Adipose tissue (tissue), 3 donors: ENCODE results near the gene PPP2R3C. TPM values are rescaled to one million over a fixed set of nuclear protein-coding genes. Genes with fewer than 3 reads are reported as not detected.
A peak's percentile ranks its signal among the peaks of the same experiment; 100 is the strongest.
"Not testable (repeated sequence)": the region's sequence is repeated elsewhere in the genome, so short reads cannot be mapped to it uniquely, and the experiment has no call there.

Experiments used
- H3K27ac ChIP-seq: one replicate; pipeline ENCODE4 v1.5.1; 2013; ENCODE audit warnings: low read depth, low read length
- WGBS, 3 donors: extraction: QIAGEN DNeasy Blood & Tissue Kit; methylation state at CpG; one replicate each; pipeline ENCODE4 v1.1.7; 2013; 5-methylcytosine and 5-hydroxymethylcytosine counted together
- polyA plus RNA-seq, 3 donors: library from polyadenylated mRNA; stranded (reverse); fragments of 200-250 nt; gene quantifications; one replicate each; pipeline ENCODE4 v1.2.3, GENCODE V29; 2013
- donor health status: healthy with polysubstance abuse.
- donor health status: Bipolar disorder and iron deficiency.
- donor health status: healthy.

Gene PPP2R3C
- polyA plus RNA-seq, 3 donors = 8.4 to 34.0 (median 22.4) TPM

GRCh38 chr14:35073486-35073885 lies 48.3 kb downstream of the PPP2R3C start:
- 75 to 89% (median 89%) methylated on average over 1 of the region's 1 CpG for WGBS, 3 donors
- no peak overlapping the region for H3K27ac ChIP-seq

- 93 to 99% (median 99%) methylated on average over 3 of the region's 3 CpGs for WGBS, 3 donors
These were observed 49.6 kb downstream of the PPP2R3C start for GRCh38 chr14:35072226-35072625.

GRCh38 chr14:35068238-35069012 lies 53.4 kb downstream of the PPP2R3C start:
- no peak overlapping the region for H3K27ac ChIP-seq
- WGBS, 3 donors = 93 to 98% (median 97%) methylated on average over 4 of the region's 4 CpGs

More at GRCh38 chr14:35072226-35072625, 49.6 kb downstream of the PPP2R3C start:
- no peak overlapping the region for H3K27ac ChIP-seq

GRCh38 chr14:35065731-35066130 lies 56.1 kb downstream of the PPP2R3C start:
- WGBS, 3 donors = 92 to 97% (median 95%) methylated on average over 5 of the region's 5 CpGs
- not testable (repeated sequence) for H3K27ac ChIP-seq

- not testable (repeated sequence) for H3K27ac ChIP-seq
- 40 to 87% (median 70%) methylated on average over 1 of the region's 1 CpG for WGBS, 3 donors
These were observed 60.5 kb downstream of the PPP2R3C start for GRCh38 chr14:35061113-35061791.

DNA sequence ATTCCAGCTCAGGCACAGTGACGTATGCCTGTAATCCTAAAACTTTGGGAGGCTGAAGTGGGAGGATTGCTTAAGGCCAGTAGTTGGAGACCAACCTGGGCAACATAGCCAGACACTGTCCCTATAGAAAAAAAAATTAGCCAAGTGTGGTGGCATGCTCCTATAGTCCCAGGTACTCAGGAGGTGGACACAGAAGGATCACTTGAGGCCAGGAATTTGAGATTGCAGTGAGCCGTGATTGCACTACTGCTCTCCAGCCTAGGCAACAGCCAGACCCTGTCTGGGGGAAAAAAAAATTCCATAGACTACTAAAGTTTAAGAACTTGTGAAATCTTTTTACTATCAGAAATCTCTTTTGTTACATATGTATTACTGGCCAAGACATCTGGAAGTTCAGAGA lies 69.2 kb downstream of the PPP2R3C start:
- H3K27ac ChIP-seq = no peak overlapping the region
- 73 to 98% (median 94%) methylated on average over 2 of the region's 2 CpGs for WGBS, 3 donors

DNA sequence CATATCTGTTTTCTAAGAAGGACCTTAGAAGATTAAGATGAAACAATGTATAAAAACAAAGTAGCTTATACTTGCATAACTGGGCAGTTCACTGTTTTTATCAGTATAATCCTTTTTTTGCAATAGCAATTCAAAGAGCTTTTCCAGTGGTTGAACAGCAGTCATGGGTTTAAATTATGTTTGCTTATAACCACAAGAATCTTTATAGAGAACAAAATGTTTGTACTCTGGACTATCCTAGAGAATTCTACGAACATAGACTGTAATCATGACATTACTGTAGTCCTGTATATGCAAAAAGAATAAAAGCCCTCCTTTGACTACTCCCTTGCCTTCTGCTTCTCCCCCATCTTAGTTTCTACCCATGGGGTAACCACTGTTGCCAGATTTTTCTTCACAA lies 70.0 kb downstream of the PPP2R3C start:
- no peak overlapping the region for H3K27ac ChIP-seq
- 87 to 97% (median 90%) methylated on average over 1 of the region's 1 CpG for WGBS, 3 donors

DNA sequence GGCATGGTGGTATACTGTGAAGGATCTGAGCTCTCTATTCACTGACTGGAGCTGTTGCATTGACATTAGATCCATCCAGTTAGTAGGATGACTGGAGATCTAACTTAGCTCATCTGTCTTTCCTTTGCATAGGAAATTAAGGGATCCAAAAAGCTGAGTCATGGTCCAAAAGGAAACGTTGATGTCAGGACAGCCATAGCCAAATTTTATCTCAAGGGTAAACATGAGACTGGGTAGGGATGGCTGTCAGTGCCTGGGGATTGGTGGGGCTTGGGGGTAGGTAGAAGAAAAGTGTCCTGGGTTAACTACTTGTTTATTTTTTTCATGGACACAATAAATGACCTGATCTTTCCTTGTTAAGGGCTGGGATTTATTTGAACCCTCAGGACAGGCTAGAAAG lies 71.1 kb downstream of the PPP2R3C start:
- WGBS, 3 donors = 0 to 3% (median 2%) methylated on average over 1 of the region's 1 CpG
- H3K27ac ChIP-seq = no peak overlapping the region

- no peak overlapping the region for H3K27ac ChIP-seq
- 43 to 88% (median 76%) methylated on average over 4 of the region's 4 CpGs for WGBS, 3 donors
These were observed 73.7 kb downstream of the PPP2R3C start for GRCh38 chr14:35047976-35048513.

DNA sequence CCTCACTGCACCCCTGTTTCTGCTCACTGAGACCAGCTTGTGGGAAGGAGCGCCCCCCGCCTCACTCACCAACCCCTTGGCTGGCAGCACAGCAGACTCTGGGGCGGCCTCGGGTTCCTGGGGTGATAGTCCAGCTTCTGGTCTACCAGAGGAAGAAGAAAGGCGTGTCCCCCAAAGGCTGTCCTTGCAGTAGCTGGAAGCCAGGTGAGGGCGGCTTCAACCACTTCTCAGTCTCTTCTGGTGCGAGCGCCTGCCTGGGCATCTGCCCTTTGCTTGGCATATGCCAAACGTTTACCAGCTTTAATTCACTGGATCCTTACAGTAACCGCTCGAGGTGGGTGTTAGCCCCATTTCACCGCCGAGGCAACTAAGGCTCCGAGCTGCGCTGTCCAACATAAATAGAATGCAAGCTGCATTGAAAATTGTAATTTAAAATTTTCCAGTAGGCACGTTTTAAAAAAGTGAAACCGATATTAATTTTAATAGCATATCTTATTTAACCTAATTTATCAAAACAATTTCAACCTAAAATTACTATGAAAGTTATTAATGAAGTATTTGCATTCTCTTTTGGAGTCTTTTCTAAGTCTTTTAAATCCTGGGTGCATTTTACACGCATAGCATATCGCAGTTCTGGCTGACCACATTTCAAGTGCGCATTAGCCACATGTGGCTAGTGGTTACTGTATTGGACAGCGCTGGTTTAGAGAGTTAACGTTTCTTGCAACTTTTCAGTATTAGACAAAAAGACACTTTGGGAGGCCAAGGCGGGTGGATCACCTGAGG lies 74.8 kb downstream of the PPP2R3C start:
- peak overlapping the region; percentile 84 for H3K27ac ChIP-seq
- 23 to 27% (median 25%) methylated on average over 23 of the region's 23 CpGs for WGBS, 3 donors

DNA sequence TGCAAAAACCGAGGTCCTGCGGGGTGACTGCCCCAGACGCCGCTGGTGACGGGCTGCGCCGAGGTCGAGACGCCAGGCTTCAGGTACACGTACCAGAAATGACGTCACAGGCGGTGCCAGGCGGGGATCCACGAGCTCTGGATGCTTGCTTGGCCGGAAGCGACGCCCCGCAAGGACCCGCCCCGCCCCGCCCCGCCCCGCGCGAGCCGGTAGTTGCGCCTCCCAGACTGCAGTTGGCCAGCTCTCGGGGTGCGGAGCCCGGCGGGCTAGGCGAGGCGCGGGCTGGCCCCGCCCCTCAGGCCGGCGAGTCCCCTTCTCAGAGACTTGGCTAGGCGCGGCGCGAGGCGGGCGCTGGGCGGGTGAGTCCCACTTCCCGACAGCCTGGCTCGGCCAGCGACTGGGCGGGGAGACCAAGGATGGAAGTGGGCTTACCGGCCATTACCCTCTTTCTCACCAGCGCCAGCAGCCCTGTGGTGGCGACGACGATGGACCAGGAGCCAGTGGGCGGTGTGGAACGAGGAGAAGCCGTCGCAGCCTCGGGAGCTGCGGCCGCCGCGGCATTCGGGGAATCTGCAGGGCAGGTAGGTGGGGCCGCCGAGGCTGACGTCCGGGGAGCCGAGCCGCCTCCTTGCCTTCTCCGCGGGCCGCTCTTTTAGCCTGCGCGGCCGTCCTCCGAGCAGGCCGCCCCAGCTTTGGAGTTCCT lies 75.6 kb downstream of the PPP2R3C start, which contains the start of gene FAM177A1:
TSS of gene FAM177A1 (plus strand) at position 225 of the 703 bp plus-strand sequence. CDS start at position 417, 192 bp downstream.
- WGBS, 3 donors = 0 to 1% (median 1%) methylated on average over 57 to 77 of the region's 77 CpGs

GRCh38 chr14:35045798-35046047 lies 76.1 kb downstream of the PPP2R3C start:
- 0 to 1% (median 1%) methylated on average over 6 of the region's 6 CpGs for WGBS, 3 donors
- peak overlapping the region; percentile 98 for H3K27ac ChIP-seq

More for the DNA sequence above, 75.6 kb downstream of the PPP2R3C start, which contains the start of gene FAM177A1:
- peak within 1 kb of the TSS; percentile 98 for H3K27ac ChIP-seq

DNA sequence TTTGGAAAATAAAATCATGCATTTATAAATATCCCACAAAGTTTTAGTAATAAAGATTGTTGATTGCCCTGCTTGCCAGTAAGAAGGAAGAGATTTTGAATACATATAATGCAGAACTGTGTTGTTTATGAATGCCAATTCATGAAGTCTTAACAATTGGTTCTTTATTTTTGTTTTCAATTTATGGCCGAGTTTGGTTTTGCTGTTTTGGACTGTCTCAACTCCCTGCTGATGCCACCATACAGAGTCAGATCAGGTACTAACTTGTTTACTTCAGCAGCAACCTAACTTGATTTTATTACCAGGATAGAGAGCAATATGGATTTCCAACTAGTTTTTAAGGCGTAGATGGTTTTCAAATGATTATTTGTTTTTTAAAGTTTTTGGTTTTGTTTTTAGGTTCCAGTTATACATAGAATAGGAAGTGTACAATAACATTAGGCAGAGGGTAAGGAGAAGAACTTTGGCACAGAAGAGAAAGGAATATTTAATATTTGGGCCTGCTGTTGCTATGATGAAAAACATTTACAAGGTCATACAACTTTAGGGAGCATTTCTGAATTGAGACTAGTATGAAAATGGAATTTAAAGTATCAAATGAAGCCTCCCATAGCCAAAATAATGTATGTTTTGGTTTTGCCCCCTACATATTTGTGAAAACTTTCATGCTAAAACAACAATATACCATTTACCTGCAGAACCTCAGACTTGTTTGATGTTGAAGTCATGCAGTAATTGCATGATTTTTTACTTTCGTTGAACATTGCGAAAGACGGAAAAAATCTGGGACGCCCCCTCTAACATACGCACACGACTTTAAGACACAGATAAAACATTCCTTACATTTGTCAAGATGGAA lies 76.6 kb downstream of the PPP2R3C start:
- WGBS, 3 donors = 16 to 28% (median 21%) methylated on average over 8 of the region's 8 CpGs

GRCh38 chr14:35043046-35043445 lies 78.7 kb downstream of the PPP2R3C start:
- H3K27ac ChIP-seq = no peak overlapping the region
- WGBS, 3 donors = 75 to 96% (median 88%) methylated on average over 2 of the region's 2 CpGs

More for the DNA sequence above, 76.6 kb downstream of the PPP2R3C start:
- H3K27ac ChIP-seq = peak overlapping the region; percentile 98

DNA sequence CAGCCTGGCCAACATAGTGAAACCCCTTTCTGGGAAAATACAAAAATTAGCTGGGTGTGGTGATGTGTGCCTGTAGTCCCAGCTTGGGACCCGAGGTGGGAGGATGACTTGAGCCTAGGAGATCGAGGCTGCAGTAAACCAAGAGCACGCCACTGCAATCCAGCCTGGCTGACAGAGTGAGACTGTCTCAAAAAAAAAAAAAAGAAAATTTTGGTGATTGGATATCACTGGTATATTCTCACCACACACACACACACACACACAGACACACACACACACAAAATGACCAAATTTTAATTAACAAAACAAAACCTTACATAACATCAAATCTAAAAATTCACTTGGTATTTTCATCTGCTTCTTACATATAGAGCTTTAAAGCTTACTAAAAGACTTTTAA lies 79.2 kb downstream of the PPP2R3C start:
- WGBS, 3 donors = 85 to 89% (median 88%) methylated on average over 3 of the region's 3 CpGs
- H3K27ac ChIP-seq = no peak overlapping the region

DNA sequence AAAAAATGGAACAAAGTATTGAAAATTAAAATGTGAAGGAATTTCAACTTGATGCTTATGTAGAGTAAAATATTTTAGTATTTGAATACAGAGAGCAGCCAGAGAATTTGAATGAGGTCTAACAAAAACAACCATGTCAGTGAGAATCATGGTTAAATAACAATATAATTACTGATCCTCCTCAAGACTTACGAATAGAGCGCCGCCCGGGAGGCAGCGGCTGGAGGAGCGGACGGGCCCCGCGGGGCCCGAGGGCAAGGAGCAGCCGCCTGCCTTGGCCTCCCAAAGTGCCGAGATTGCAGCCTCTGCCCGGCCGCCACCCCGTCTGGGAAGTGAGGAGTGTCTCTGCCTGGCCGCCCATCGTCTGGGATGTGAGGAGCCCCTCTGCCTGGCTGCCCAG lies 83.5 kb downstream of the PPP2R3C start:
- not testable (repeated sequence) for H3K27ac ChIP-seq
- WGBS, 3 donors = 57 to 99% (median 92%) methylated on average over 2 to 11 of the region's 17 CpGs
